Astrocyte of the spinal cord (primary cell): ENCODE results near the gene TTLL4.
A peak's percentile ranks its signal among the peaks of the same experiment; 100 is the strongest.

Experiments used
- DNase-seq: peaks from one replicate; pipeline ENCODE4 v3.0.0; 2011; ENCODE audit warnings: low read depth, low spot score
- H3K4me3 ChIP-seq: 2 replicates; pipeline ENCODE4 v1.5.1; 2011; ENCODE audit warnings: low read depth, mild to moderate bottlenecking, low read length, moderate library complexity
- CTCF ChIP-seq: IDR thresholded peaks from 2 replicates; pipeline ENCODE4 v1.5.1; 2012; ENCODE audit warnings: low read depth, mild to moderate bottlenecking, low read length, inconsistent platforms
- in situ Hi-C: cut with HindIII; loops from 2 replicates; pipeline ENCODE4 v1.10.0; 2017; ENCODE audit warnings: low sequenced_read_pairs

Gene TTLL4

GRCh38 chr2:218710334-218710686 is 325 bp upstream of the TTLL4 start:
- in situ Hi-C loops = no loop called here
- peak overlapping the region; percentile 38 for H3K4me3 ChIP-seq
- TF ChIP-seq CTCF = no peak
- no peak for DNase-seq

GRCh38 chr2:218711550-218711929 is 905 bp downstream of the TTLL4 start:
- in situ Hi-C loops = no loop called here
- H3K4me3 ChIP-seq = peak overlapping the region; percentile 95
- peak; percentile 32 for DNase-seq
- no peak for TF ChIP-seq CTCF

- no peak for DNase-seq
- no peak overlapping the region for H3K4me3 ChIP-seq
- TF ChIP-seq CTCF = no peak
- in situ Hi-C loops = no loop called here
These were observed 3.3 kb downstream of the TTLL4 start for GRCh38 chr2:218713922-218714321.

- in situ Hi-C loops = no loop called here
- DNase-seq = peak; percentile 26
- no peak overlapping the region for H3K4me3 ChIP-seq
- no peak for TF ChIP-seq CTCF
These were observed 5.4 kb downstream of the TTLL4 start for GRCh38 chr2:218716070-218716469.

- H3K4me3 ChIP-seq = no peak overlapping the region
- peak; percentile 24 for DNase-seq
- in situ Hi-C loops = no loop called here
- no peak for TF ChIP-seq CTCF
These were observed 6.6 kb downstream of the TTLL4 start for GRCh38 chr2:218717262-218717661.

- H3K4me3 ChIP-seq = no peak overlapping the region
- in situ Hi-C loops = no loop called here
- TF ChIP-seq CTCF = no peak
- no peak for DNase-seq
These were observed 7.4 kb downstream of the TTLL4 start for GRCh38 chr2:218718058-218718457.

- TF ChIP-seq CTCF = no peak
- H3K4me3 ChIP-seq = no peak overlapping the region
- in situ Hi-C loops = no loop called here
- DNase-seq = no peak
These were observed 8.8 kb downstream of the TTLL4 start for GRCh38 chr2:218719457-218719856.
